ENCODE results near the gene BACE2. TPM values are rescaled to one million over a fixed set of nuclear protein-coding genes. Genes with fewer than 3 reads are reported as not detected.

Gene BACE2
- total and polyA plus RNA-seq, 2 of the 13 experiments (the other 11 are each of a cell fraction or from before 2014, with no cell fraction given) = 0.07 to 0.11 TPM

DNA sequence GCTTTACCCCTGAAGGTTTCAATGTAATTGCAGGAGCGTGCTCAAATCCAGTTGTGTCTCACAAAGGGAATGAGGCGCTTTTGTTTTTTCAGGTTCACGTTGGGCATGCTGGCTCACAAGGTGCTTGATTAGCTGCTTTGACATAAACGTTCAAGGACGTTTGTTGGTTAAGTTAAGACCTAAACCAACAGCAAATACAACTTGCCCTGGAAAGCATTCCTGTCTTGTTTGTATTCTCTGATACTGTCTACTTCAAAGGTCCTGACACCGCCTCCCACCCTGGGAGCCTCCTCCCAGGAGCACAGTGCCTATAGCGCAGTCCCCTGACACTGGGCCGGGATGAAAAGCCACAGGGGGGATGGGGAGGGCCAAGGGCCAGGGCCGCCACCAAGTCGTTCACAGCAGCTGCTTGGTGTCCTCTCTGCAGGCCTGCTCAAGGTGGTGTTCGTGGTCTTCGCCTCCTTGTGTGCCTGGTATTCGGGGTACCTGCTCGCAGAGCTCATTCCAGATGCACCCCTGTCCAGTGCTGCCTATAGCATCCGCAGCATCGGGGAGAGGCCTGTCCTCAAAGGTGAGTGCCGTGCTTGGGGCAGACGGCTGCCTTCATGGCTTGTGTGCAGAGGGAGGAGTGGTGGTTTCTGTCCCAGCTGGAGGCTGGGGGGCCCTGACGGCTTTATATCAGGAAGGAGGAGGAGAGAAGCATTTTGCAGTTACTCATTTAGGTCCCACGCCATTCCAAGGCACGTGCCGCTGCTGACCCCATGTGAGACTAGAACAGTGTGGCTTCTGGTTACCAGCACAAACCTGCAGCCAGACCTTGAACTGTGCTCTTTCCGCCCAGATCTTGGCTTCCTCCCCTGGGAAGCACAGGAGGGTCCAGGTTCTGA lies 154.8 kb downstream of the BACE2 start (continued):
- TF ChIP-seq, protein P1, sequence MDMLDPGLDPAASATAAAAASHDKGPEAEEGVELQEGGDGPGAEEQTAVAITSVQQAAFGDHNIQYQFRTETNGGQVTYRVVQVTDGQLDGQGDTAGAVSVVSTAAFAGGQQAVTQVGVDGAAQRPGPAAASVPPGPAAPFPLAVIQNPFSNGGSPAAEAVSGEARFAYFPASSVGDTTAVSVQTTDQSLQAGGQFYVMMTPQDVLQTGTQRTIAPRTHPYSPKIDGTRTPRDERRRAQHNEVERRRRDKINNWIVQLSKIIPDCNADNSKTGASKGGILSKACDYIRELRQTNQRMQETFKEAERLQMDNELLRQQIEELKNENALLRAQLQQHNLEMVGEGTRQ (IDR thresholded peaks at IDR 0.05; ENCODE audit: low read depth, low read length) = peak; percentile 52
- TF ChIP-seq, protein P1 (CRISPR knock-in tag; IDR thresholded peaks at IDR 0.05; ENCODE audit: borderline replicate concordance) = no peak; the same call in 1 of the 2 replicates
- TF ChIP-seq ZNF646 (CRISPR knock-in tag; IDR thresholded peaks at IDR 0.05) (no peak), KLF11 (CRISPR knock-in tag; IDR thresholded peaks at IDR 0.05) (no peak), HDAC2 (CRISPR knock-in tag; IDR thresholded peaks at IDR 0.05) (peak; percentile 87), REL (CRISPR knock-in tag; conservative IDR thresholded peaks at IDR 0.05) (0 out of 2 replicates have a peak, but pooled peaks have one; percentile 38), MED13 (CRISPR knock-in tag; IDR thresholded peaks at IDR 0.05) (peak; percentile 67), ZNF205 (CRISPR knock-in tag; IDR thresholded peaks at IDR 0.05) (no peak; the same call in 1 of the 2 replicates), ZKSCAN5 (CRISPR knock-in tag; IDR thresholded peaks at IDR 0.05) (no peak), ZNF75D (CRISPR knock-in tag; IDR thresholded peaks at IDR 0.05; ENCODE audit: borderline replicate concordance) (no peak), ETS1 (CRISPR knock-in tag; IDR thresholded peaks at IDR 0.05) (no peak), ZNF816 (CRISPR knock-in tag; IDR thresholded peaks at IDR 0.05; ENCODE audit: borderline replicate concordance) (no peak), ZNF782 (CRISPR knock-in tag; IDR thresholded peaks at IDR 0.05; ENCODE audit: borderline replicate concordance) (no peak), HDAC6 (IDR thresholded peaks at IDR 0.05; ENCODE audit: low read depth, low read length) (no peak), ZNF780A (CRISPR knock-in tag; IDR thresholded peaks at IDR 0.05) (peak; percentile 28; the same call in 1 of the 2 replicates), ASH2L (IDR thresholded peaks at IDR 0.05; ENCODE audit: insufficient read length, low read depth, low read length) (peak; percentile 81), SALL1 (CRISPR knock-in tag; IDR thresholded peaks at IDR 0.05) (peak; percentile 89)
